ENCODE data around the gene YAE1. TPM values are rescaled to one million over a fixed set of nuclear protein-coding genes. Genes with fewer than 3 reads are reported as not detected.

YAE1 gene
- total and polyA plus RNA-seq, 2 of the 8 experiments (the other 6 are each of a cell fraction or from before 2014, with no cell fraction given), result 24.1 to 38.0 TPM

DNA sequence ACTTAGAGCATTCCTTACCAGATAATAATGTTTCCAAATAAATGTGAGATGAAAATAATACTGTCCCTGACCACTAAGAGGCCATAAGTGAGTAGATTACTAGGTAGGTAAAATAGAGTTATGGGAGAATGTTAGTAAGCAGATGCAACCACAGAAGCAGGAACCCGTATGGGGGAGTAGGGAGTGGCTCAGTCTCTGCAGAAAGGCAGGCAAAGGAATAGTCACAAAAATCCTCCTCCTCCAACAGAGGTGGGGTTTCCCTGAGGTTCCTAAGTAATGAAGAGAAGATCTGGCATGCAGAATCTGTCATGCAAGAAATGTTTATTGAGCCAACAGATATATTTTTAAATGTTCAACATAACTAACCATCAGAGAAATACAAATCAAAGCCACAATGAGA lies 9.0 kb upstream of the YAE1 start:
- CTCF ChIA-PET (ENCODE audit: partially characterized antibody), result no interaction called here
- Histone ChIP-seq H2BK20ac (ENCODE audit: low read length) (no peak overlapping the region), H3K18ac (ENCODE audit: extremely low read depth, low read length) (no peak overlapping the region), H3K79me1 (ENCODE audit: low read depth, low read length) (no peaks in the 10 kb centered on the region), H3K36me3 (ENCODE audit: control insufficient read depth in 2 of 4, insufficient read depth in 4 of 4, low read length in 3 of 4) (no peaks in the 10 kb centered on the region), H3K23me2 (ENCODE audit: low read depth, low read length) (no peaks in the 10 kb centered on the region; the same call in 1 of the 2 replicates), H3K27ac (ENCODE audit: low read depth, low read length) (no peak overlapping the region), H3K4ac (replicated peaks; ENCODE audit: insufficient read length, low read depth, low read length) (no peak overlapping the region), H3K23ac (ENCODE audit: insufficient read length) (no peak overlapping the region), H2AK5ac (ENCODE audit: low read depth, low read length) (no peak overlapping the region), H3K4me3 (ENCODE audit: extremely low read depth in 1 of 4, insufficient read depth in 2 of 4, low read depth in 3 of 4, low read length in 4 of 4) (no peak overlapping the region), H4K8ac (ENCODE audit: extremely low read depth, insufficient read depth, low read length) (no peak overlapping the region), H3K9ac (replicated peaks in 1 of 4; ENCODE audit: extremely low read depth in 1 of 4, low read depth in 3 of 4, low read length in 3 of 4) (no peak overlapping the region), H3K79me2 (ENCODE audit: control insufficient read depth in 1 of 2, insufficient read depth in 2 of 2, low read length in 2 of 2) (no peaks in the 10 kb centered on the region), H3K14ac (ENCODE audit: insufficient read length) (no peak overlapping the region), H2BK12ac (ENCODE audit: low read depth, low read length) (no peak overlapping the region), H2AFZ (ENCODE audit: low read length) (no peak overlapping the region), H2BK120ac (replicated peaks; ENCODE audit: low read depth, low read length) (no peak overlapping the region), H3K9me3 (ENCODE audit: insufficient read depth in 2 of 2, low read depth in 1 of 2, low read length in 1 of 2) (no peaks in the 10 kb centered on the region), H4K5ac (ENCODE audit: insufficient read length, low read depth, low read length) (no peak overlapping the region), H3K56ac (replicated peaks; ENCODE audit: insufficient read length, low read depth, low read length) (no peak overlapping the region), H3K4me2 (ENCODE audit: insufficient read depth in 1 of 2, low read depth in 2 of 2, low read length in 2 of 2) (no peak overlapping the region), H3K27me3 (replicated peaks in 1 of 4; ENCODE audit: control insufficient read depth in 3 of 4, extremely low read depth in 1 of 4, insufficient read depth in 3 of 4, low read length in 3 of 4) (no peaks in the 10 kb centered on the region), H4K91ac (replicated peaks; ENCODE audit: insufficient read length, low read length) (no peak overlapping the region), H4K20me1 (replicated peaks in 1 of 2; ENCODE audit: control insufficient read depth in 1 of 2, insufficient read depth in 2 of 2, low read length in 2 of 2) (no peaks in the 10 kb centered on the region), H3K4me1 (replicated peaks in 1 of 4; ENCODE audit: control insufficient read depth in 3 of 4, insufficient read depth in 4 of 4, low read length in 3 of 4) (peaks cover 0 to 5% (median 2%) of the 10 kb centered on the region in 4 experiments; a peak in 3 of 7 replicates), H2BK5ac (ENCODE audit: low read depth, low read length) (no peak overlapping the region), H2BK15ac (ENCODE audit: low read length) (no peak overlapping the region)
- WGBS, 2 experiments (ENCODE audit: extremely low coverage in 1 of 2, insufficient coverage in 1 of 2, insufficient read length in 1 of 2, insufficient replicate concordance in 2 of 2, low coverage in 1 of 2, low lambda C conversion rate in 2 of 2, missing lambda C conversion rate in 1 of 2), result 76% methylated on average over 1 of the region's 1 CpG; no CpG with 5 or more reads in 1 of the 2 experiments
- POLR2A ChIA-PET (ENCODE audit: partially characterized antibody), result no interaction called here
- DNase-seq (ENCODE audit: low read depth in 1 of 2, low spot score in 2 of 2) (no peak), FAIRE-seq (no peak)
- TF ChIP-seq TCF12 (IDR thresholded peaks at IDR 0.05; ENCODE audit: low read depth, low read length), result no peak
- TF ChIP-seq EP300 (IDR thresholded peaks at IDR 0.05; ENCODE audit: borderline replicate concordance in 1 of 2, low read depth in 2 of 2, low read length in 2 of 2), result no peak
